ENCODE data around the gene SLC17A3. TPM values are rescaled to one million over a fixed set of nuclear protein-coding genes. Genes with fewer than 3 reads are reported as not detected.

The SLC17A3 gene
- total and polyA plus RNA-seq, 2 experiments from 2014 or later, result not detected

GRCh38 chr6:25863360-25863759 is 10.7 kb downstream of the SLC17A3 start:
- Histone ChIP-seq H3K4me3 (no peak overlapping the region), H3K27ac (ENCODE audit: low read depth) (no peak overlapping the region), H3K79me2 (replicated peaks; ENCODE audit: insufficient read depth) (no peaks in the 10 kb centered on the region), H3K4me1 (ENCODE audit: insufficient read depth) (no peaks in the 10 kb centered on the region), H3F3A (replicated peaks; ENCODE audit: low read depth) (no peaks in the 10 kb centered on the region), H3K4me2 (no peak overlapping the region), H3K27me3 (ENCODE audit: insufficient read depth) (no peaks in the 10 kb centered on the region), H3K9me2 (ENCODE audit: insufficient read depth) (peaks cover 15% of the 10 kb centered on the region), H3K36me3 (ENCODE audit: insufficient read depth) (no peaks in the 10 kb centered on the region), H2AFZ (no peak overlapping the region), H4K20me1 (replicated peaks; ENCODE audit: insufficient read depth) (no peaks in the 10 kb centered on the region)
- H3K27ac Mint-ChIP-seq, result no peak overlapping the region
- ATAC-seq (no peak), DNase-seq (ENCODE audit: low spot score) (no peak)
- no peaks in the 10 kb centered on the region for H3K27me3 Mint-ChIP-seq (ENCODE audit: insufficient read depth, low read depth, poor library complexity)
- no peak overlapping the region for H3K4me3 Mint-ChIP-seq
- no peaks in the 10 kb centered on the region for H3K4me1 Mint-ChIP-seq
- TF ChIP-seq CREB1 (CRISPR knock-in tag; IDR thresholded peaks at IDR 0.05; ENCODE audit: low read depth), result no peak
- no peak for TF ChIP-seq POLR2AphosphoS5 (IDR thresholded peaks at IDR 0.05; ENCODE audit: low read depth)
- TF ChIP-seq STAT1 (IDR thresholded peaks at IDR 0.05; ENCODE audit: unreplicated experiment), result no peak
- no peak for TF ChIP-seq EZH2phosphoT487 (IDR thresholded peaks at IDR 0.05; ENCODE audit: unreplicated experiment)
- no peak for TF ChIP-seq ZNF331 (CRISPR knock-in tag; IDR thresholded peaks at IDR 0.05; ENCODE audit: low read depth)
- TF ChIP-seq CTCF (conservative IDR thresholded peaks at IDR 0.05; ENCODE audit: low read depth in 2 of 2), result no peak
- TF ChIP-seq ZNF114 (CRISPR knock-in tag; IDR thresholded peaks at IDR 0.05), result no peak
- TF ChIP-seq ETS1 (IDR thresholded peaks at IDR 0.05), result no peak
- TF ChIP-seq NANOG (IDR thresholded peaks at IDR 0.05; ENCODE audit: borderline replicate concordance), result no peak
- no peak for TF ChIP-seq EZH2 (IDR thresholded peaks at IDR 0.05; ENCODE audit: low read depth, unreplicated experiment)
- no peak for TF ChIP-seq JUNB (IDR thresholded peaks at IDR 0.05; ENCODE audit: unreplicated experiment)
- TF ChIP-seq REST (IDR thresholded peaks at IDR 0.05; ENCODE audit: unreplicated experiment), result no peak
- no peak for TF ChIP-seq ZNF462 (CRISPR knock-in tag; IDR thresholded peaks at IDR 0.05)
- H3K36me3 Mint-ChIP-seq (ENCODE audit: low read depth), result no peaks in the 10 kb centered on the region
- no peaks in the 10 kb centered on the region for H3K9me3 Mint-ChIP-seq
